Activated B cell treated with CpG ODN at 0.5 μM for 24 hours (primary cell): ENCODE results near the gene MCF2L2. TPM values are rescaled to one million over a fixed set of nuclear protein-coding genes. Genes with fewer than 3 reads are reported as not detected.

ENCODE experiments used
- ATAC-seq: fragments of 200-7000 bp; cut with Tn5 transposase; one replicate; pipeline ENCODE4 v1.10.0; 2021; ENCODE audit warnings: low read depth, mild to moderate bottlenecking, moderate library complexity
- CTCF ChIA-PET: fragments of 350-600 bp; sonication (Branson Sonifier 250); formaldehyde crosslinking; loops from one replicate; lab custom pipeline; 2021; ENCODE audit warnings: antibody characterized with exemption; lab: Charles Lee
- POLR2A ChIA-PET: fragments of 350-600 bp; sonication (Branson Sonifier 250); formaldehyde crosslinking; loops from one replicate; lab custom pipeline; 2021; ENCODE audit warnings: antibody characterized with exemption; lab: Charles Lee
- DNase-seq: peaks from one replicate; pipeline ENCODE4 v3.0.0; 2022
- H3K27ac Mint-ChIP-seq: one replicate; pipeline ENCODE4 v1.8.0; 2020; ENCODE audit warnings: mixed read lengths
- H3K27me3 Mint-ChIP-seq: one replicate; pipeline ENCODE4 v1.8.0; 2021; ENCODE audit warnings: mixed read lengths
- H3K36me3 Mint-ChIP-seq: one replicate; pipeline ENCODE4 v1.8.0; 2021; ENCODE audit warnings: low read depth, mixed read lengths
- H3K4me1 Mint-ChIP-seq: one replicate; pipeline ENCODE4 v1.8.0; 2021; ENCODE audit warnings: mixed read lengths
- H3K4me3 Mint-ChIP-seq: one replicate; pipeline ENCODE4 v1.8.0; 2020; ENCODE audit warnings: mild to moderate bottlenecking, mixed read lengths
- H3K9me3 Mint-ChIP-seq: one replicate; pipeline ENCODE4 v1.8.0; 2020; ENCODE audit warnings: mixed read lengths
- CTCF ChIP-seq: fragments of 200-600 bp; IDR thresholded peaks from one replicate; pipeline ENCODE4 v1.8.0; 2022; ENCODE audit warnings: antibody characterized with exemption, mild to moderate bottlenecking
- intact Hi-C: fragments of 100-400 bp; cut with micrococcal nuclease; formaldehyde crosslinking; loops from one replicate; pipeline ENCODE4 v1.15.1; 2024
- total RNA-seq: library from RNA; stranded (reverse); gene quantifications from 2 replicates; pipeline ENCODE4 v1.2.3, GENCODE V29; 2022

The MCF2L2 gene
- total RNA-seq, 1 donor from 2014 or later, result 2.4 TPM

GRCh38 chr3:183448369-183449128, 20.1 kb upstream of the MCF2L2 start:
- intact Hi-C loops, result no loop called here
- peaks cover 19% of the 10 kb centered on the region for H3K36me3 Mint-ChIP-seq
- peak overlapping the region; percentile 95 for H3K4me3 Mint-ChIP-seq
- no peaks in the 10 kb centered on the region for H3K27me3 Mint-ChIP-seq
- DNase-seq (no peak), ATAC-seq (no peak)
- ChIA-PET CTCF (interaction anchor here (1.4 kb wide), 1 partner anchor 319 kb away, joined by 4 read pairs; no protein-coding TSS in a partner anchor), POLR2A (interaction anchor here (1.9 kb wide), 1 partner anchor 21 kb away, joined by 7 read pairs; the partner anchor contains the start of gene MCF2L2)
- no peak for TF ChIP-seq CTCF
- H3K4me1 Mint-ChIP-seq, result peaks cover 16% of the 10 kb centered on the region
- H3K9me3 Mint-ChIP-seq, result peaks cover 3% of the 10 kb centered on the region
- H3K27ac Mint-ChIP-seq, result no peak overlapping the region

GRCh38 chr3:183447206-183448001, 19.0 kb upstream of the MCF2L2 start:
- peak; percentile 68 for DNase-seq
- TF ChIP-seq CTCF, result no peak
- H3K4me3 Mint-ChIP-seq, result peak overlapping the region; percentile 95
- ChIA-PET POLR2A (interaction anchor here (0.6 to 1.9 kb wide), 3 partner anchors 19 to 263 kb away, joined by 3 to 7 read pairs (median 3); partner anchors contain the start of gene MCF2L2), CTCF (interaction anchor here (0.6 to 1.4 kb wide), 2 partner anchors 144 to 320 kb away, joined by 3 to 4 read pairs; no protein-coding TSS in a partner anchor)
- peaks cover 16% of the 10 kb centered on the region for H3K36me3 Mint-ChIP-seq
- ATAC-seq, result peak; percentile 95
- H3K4me1 Mint-ChIP-seq, result peaks cover 16% of the 10 kb centered on the region
- peaks cover 12% of the 10 kb centered on the region for H3K9me3 Mint-ChIP-seq
- no peaks in the 10 kb centered on the region for H3K27me3 Mint-ChIP-seq
- H3K27ac Mint-ChIP-seq, result peak overlapping the region; percentile 81
- intact Hi-C loops, result loop anchor here (1.0 to 2.0 kb wide), 3 partner anchors 11 to 188 kb away; partner anchors contain the start of genes KLHL24 and MCF2L2

GRCh38 chr3:183446838-183447205, 18.4 kb upstream of the MCF2L2 start:
- Mint-ChIP-seq H3K36me3 (peaks cover 11% of the 10 kb centered on the region), H3K4me1 (peaks cover 16% of the 10 kb centered on the region), H3K27ac (peak overlapping the region; percentile 81), H3K27me3 (no peaks in the 10 kb centered on the region), H3K9me3 (peaks cover 17% of the 10 kb centered on the region), H3K4me3 (peak overlapping the region; percentile 95)
- no peak for ATAC-seq
- DNase-seq, result no peak
- intact Hi-C loops, result loop anchor here (1.0 to 2.0 kb wide), 3 partner anchors 11 to 188 kb away; partner anchors contain the start of genes KLHL24 and MCF2L2
- POLR2A ChIA-PET, result interaction anchor here (1.9 kb wide), 1 partner anchor 19 kb away, joined by 7 read pairs; the partner anchor contains the start of gene MCF2L2
- CTCF ChIA-PET, result interaction anchor here (0.6 kb wide), 1 partner anchor 145 kb away, joined by 3 read pairs; no protein-coding TSS in a partner anchor
- TF ChIP-seq CTCF, result no peak

GRCh38 chr3:183444748-183445147, 16.3 kb upstream of the MCF2L2 start:
- intact Hi-C loops, result no loop called here
- Mint-ChIP-seq H3K36me3 (peaks cover 10% of the 10 kb centered on the region), H3K27ac (no peak overlapping the region), H3K4me3 (no peak overlapping the region), H3K9me3 (peaks cover 19% of the 10 kb centered on the region), H3K4me1 (peaks cover 14% of the 10 kb centered on the region), H3K27me3 (no peaks in the 10 kb centered on the region)
- no peak for DNase-seq
- CTCF ChIA-PET, result no interaction called here
- no peak for ATAC-seq
- POLR2A ChIA-PET, result no interaction called here
- TF ChIP-seq CTCF, result no peak
